HG02840 (cell line): Measurements from ENCODE around the gene RTBDN.
"Not testable (repeated sequence)": the region's sequence is repeated elsewhere in the genome, so short reads cannot be mapped to it uniquely, and the experiment has no call there.

Experiments
- ATAC-seq: cut with Tn5 transposase; IDR thresholded peaks from one replicate; pipeline ENCODE4 v1.9.1; 2021; ENCODE audit warnings: mild to moderate bottlenecking, moderate library complexity, moderate number of reproducible peaks; ENCODE audit not compliant: unreplicated experiment, low FRiP score

Gene RTBDN

DNA sequence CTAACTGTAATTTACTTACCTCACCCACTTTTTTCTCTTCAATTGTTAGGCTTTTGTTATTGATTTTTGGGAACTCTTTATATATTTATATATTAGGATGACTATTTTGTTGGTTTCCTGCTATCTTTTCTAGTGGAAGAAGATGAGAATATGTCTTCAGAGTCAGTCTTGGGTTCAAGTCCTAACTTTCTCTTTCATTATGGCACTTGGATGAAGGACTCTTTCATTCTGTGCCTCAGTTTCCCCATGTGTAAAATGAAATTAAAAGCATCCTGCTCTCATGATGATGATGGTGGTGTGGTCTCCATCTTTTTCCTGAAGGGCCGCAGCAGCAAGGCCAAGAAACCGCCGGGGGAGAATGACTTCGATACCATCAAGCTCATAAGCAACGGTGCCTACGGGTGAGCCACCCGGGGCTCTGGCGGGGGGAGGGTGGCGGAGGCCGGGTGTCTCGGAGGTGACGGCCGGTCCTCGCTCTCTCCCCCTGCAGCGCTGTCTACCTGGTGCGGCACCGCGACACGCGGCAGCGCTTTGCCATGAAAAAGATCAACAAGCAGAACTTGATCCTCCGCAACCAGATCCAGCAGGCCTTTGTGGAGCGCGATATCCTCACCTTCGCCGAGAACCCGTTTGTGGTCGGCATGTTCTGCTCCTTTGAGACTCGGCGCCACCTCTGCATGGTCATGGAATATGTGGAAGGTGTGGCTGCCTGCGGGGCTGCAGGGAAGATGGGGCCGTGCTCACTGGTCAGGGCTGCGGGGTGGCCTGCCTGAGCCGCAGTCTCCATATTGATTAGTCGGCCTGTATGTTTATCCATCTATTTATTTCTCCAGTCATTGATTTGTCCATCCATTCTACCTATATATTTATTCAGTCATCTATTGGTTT lies 23.9 kb upstream of the RTBDN start:
- ATAC-seq, result no peak

GRCh38 chr19:12856653-12857052 lies 22.3 kb upstream of the RTBDN start:
- ATAC-seq, result no peak

DNA sequence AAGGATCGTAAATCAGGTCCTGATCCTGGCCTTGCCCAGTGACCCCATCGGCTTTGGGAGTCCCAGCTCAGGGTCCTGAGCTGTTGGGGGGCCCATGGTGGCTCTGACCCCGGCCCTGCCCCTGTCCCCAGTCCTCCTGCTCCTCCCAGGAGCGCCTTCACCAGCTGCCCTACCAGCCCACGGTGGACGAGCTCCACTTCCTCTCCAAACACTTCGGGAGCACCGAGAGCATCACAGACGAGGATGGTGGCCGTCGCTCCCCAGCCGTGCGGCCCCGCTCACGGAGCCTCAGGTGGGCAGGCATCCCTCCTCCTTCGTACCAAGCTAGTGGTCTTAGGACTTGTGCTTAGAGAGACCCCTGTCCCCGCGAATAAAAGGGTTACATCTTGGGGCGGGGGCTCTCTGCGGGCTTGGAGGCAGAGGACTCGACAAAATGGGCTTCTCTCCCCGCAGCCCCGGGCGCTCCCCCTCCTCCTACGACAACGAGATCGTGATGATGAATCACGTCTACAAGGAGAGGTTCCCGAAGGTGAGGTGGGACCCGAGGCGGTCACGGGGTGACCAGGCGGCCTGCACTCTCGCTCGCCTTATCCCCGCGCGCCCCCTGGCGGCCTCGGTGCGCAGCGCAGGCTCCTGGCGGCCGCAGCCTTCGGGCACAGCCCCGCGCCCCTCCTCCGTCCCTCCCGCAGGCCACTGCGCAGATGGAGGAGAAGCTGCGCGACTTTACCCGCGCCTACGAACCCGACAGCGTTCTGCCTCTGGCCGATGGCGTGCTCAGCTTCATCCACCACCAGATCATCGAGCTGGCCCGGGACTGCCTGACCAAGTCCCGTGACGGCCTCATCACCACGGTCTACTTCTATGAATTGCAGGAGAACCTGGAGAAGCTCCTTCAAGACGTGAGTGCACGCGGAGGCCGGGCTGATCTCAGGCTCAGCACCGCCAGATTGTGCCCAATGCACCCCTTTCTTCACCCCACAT lies 13.1 kb upstream of the RTBDN start:
- ATAC-seq, result no peak

DNA sequence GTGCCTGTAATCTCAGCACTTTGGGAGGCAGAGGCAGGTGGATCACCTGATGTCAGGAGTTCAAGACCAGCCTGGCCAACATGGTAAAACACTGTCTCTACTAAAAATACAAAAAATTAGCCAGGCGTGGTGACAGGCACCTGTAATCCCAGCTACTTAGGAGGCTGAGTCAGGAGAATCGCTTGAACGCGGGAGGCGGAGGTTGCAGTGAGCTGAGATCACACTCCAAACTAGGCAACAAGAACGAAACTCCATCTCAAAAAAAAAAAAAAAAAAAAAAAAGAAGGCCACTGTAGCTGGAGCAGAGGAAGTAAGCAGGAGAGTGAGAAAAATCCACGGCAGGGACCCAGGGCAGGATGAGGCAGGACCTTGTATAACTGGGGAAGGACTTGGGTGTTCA lies 12.2 kb upstream of the RTBDN start:
- ATAC-seq, result not testable (repeated sequence)

- ATAC-seq, result no peak
Measured at GRCh38 chr19:12843999-12844732, 9.8 kb upstream of the RTBDN start.

GRCh38 chr19:12843328-12843727 lies 8.9 kb upstream of the RTBDN start:
- no peak for ATAC-seq

DNA sequence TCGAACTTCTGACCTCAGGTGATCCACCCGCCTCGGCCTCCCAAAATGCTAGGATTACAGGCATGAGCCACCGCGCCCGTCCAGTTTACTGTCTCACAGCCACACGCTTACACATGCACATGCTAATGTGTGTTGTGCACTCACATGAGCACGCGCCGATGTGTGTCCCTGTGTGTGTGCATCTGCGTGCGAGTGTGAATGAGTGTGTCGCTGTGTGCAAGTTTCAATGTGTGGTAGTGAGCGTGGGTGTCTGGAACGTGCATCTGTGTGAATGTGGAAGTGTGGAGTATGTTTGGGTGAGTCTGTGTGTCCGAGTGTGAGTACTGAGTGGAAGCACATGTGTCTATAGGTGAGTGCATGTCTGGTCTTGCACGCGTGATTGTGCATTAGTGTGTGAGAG lies 8.1 kb upstream of the RTBDN start:
- no peak for ATAC-seq

DNA sequence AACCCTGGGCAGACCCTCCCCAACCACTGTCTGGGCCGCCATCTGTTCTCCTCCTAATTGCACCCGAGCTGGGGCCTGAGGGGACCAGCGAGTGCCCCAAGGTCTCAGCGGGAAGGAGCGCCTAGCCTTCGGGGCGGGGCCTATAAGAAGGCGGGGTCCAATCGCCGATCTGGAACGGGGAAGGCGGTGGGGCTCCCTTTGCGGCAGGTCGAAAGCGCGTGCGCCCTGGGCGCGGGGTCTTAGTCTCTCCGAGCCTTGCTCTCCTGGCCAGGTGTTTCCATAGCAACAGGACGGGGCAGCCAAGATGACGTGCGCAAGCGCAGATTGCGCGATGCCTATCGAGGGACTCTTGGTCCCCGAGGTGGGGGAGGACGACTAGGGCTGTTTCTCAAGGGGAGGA lies 6.7 kb upstream of the RTBDN start:
- no peak for ATAC-seq

DNA sequence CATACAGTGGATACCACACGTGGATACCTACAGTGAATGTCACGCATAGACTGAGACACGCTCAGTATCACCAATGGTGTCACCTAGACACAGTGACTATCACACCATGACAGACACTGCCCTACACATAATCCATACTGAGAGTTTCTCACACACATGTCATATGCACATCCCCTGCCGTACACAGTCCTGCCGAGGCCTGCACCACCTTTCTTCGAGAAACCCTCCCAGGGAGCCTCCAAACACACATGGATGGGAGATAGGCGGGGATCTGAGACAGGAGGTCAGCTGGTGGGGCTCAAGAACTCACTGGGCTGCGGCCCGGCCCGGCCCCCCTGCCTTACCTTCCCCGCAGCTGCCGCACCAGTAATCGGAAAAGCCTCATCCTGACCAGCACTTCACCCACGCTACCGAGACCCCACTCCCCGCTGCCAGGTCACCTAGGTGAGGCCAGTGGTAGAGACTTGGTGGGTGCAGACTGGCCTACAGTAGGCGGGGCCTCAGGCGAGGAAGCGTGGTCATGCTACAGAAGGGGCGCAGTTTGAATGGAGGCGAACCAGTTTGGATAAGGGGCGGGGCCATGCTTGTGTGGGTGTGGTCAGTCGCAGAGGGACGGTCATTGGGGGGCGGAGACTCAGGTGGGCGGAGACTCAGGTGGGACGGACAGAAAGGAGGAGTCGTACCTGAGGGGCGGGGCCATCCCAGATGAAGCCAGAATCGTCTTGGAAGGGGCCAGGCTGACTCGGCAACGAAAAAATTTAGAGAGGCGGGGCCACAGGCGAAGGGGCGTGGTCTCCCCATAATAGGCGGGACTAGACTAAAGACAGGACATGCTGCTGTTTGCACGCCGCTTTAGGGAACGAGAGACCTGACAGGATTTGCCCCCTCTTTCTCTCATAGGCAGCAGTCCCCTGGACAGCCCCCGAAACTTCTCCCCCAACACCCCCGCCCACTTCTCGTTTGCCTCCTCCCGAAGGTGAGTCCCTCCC lies 6.0 kb upstream of the RTBDN start:
- ATAC-seq, result no peak

DNA sequence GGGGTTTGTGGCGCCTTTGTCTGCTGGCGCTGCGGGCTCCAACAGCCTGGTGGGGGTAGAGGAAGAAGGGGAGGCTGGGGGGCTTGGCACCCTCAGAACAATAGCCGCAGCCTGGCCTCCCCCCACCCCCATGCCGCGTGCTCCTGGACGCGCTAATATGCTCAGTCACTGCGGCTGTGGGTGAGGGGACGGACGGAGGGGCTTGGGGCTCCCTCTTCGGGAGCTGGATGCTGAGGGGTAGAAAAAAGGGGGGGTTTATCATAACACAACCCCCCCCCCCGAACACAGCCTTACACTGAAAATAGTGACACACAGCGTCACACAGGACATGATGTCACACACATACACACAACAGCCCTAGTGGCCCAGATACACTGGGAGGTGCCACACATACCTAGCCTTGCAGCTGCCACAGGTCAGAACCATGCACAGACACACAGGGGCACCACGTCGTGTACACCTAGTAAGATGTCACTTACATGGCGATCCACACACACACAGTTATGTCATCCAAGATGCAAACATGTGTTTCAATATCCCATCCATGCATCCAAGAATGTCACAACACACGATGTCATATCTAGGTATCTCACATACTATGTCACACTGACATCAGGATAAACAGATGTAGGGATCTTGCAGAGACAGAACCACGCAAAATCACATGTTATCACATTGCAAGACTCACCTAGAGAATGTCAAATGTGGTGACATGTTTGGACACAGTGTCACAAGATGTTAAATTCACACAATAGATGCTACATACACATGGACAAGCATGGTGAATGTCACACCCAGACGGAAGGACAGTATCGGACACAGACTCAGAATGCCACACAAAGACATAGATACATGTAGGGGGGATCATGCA lies 4.7 kb upstream of the RTBDN start:
- ATAC-seq, result no peak

DNA sequence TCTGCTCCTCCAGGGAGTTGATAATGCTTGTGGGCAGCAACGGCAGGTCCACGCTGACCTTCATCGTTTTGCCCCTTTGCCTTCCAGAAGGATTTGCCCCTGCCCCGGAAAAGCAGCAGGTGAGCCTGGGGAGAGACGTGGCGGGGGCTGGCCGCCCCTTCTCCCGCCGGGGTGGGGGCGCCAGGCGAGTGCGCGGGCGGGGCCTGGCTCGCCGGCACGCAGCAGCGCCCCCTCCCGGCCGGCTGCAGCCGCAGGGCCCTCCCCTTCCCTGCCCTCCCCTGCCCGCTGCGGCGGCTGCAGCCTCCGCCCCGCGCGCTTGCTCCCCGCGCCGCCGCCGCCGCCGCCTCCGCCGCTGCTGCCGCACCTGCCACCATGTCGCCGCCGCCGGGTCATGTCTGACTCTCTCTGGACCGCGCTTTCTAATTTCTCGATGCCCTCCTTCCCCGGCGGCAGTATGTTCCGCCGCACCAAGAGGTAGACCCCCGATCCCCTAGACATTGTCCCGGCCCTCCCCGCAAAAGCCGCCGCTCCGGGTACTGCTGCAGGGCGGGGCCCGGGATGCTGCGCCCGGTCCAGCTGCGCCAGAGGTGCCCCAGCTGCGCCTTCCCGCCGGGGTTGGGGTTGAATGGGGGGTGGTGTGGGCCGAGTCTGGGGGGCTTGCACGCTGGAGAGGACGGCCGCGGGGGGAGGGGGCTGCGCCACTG lies 4.0 kb upstream of the RTBDN start, which contains the start of gene MAST1:
TSS of gene MAST1 (plus strand) at position 334 of the 704 bp plus-strand sequence. CDS start at position 392, 58 bp downstream.
- ATAC-seq, result no peak

DNA sequence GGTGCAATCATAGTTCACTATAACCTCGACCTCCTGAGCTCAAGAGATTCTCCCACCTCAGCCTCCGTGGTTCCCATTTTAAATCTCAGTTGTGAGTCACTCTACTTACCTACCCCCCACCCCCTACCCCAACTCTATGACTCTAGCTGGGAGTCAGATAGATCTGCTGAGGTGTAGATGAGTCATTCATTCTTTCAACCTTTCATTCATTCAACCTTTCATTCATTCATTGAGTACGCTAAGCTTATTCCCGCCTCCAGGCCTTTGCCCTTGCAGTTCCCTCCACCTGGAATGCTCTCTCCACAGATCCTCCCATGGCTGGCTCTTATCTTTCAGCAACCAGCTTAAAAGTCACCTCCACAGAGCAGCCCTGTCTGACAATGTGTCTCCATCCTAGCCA lies 2.8 kb upstream of the RTBDN start:
- no peak for ATAC-seq

DNA sequence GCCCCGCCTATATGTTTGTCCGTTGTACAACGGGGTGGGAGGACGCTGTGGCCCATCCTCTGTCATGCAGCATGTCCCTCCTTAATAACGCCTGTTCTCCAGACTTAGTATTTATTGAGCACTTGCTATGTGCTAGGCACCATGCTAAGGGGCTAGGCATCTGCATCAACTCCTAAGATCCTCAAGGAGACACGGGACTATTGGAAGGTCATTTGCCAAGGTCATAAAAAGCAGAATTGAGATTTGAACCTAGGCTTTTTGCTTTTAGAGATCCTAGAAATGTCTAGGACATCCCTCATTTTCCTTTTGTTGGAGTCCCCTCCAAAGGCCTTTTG lies 2.1 kb upstream of the RTBDN start:
- ATAC-seq, result no peak

DNA sequence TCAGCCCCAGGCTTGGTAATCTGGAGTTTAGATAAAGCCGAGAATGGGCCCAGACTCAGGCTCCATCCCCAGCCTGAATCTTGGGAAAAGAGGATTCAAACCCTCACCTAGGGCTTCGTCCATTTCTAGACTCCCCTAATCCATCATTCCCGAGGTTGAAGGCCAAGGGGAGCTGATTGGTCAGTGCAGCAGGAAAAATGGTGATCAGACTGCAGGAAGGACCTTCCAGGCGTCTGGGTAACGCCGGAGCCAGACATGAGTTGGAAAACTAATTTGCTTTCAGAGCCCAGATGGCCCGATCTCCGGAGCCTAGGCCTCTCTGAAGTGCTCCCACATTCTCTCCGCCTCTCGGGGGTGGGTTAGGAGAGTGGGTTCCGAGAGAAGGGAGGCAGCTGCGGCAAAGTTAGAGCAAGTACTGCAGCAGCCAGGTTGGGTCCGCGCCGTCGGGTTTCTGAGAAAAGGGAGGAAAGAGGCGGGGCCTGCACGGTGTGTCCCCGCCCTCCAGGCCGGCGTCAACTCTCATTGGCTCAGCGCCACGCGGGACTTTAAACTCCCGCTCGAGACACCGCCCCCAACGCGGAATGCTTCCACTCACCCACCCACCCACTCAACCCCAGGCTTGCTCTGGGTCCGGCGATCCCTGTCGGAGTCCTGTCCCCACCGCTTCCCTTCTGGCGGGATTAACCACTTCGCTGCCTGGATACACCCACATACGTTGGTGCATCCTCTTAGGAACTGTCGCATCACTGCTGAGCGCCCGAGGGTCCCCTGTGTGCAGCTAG lies 788 bp upstream of the RTBDN start:
- no peak for ATAC-seq

DNA sequence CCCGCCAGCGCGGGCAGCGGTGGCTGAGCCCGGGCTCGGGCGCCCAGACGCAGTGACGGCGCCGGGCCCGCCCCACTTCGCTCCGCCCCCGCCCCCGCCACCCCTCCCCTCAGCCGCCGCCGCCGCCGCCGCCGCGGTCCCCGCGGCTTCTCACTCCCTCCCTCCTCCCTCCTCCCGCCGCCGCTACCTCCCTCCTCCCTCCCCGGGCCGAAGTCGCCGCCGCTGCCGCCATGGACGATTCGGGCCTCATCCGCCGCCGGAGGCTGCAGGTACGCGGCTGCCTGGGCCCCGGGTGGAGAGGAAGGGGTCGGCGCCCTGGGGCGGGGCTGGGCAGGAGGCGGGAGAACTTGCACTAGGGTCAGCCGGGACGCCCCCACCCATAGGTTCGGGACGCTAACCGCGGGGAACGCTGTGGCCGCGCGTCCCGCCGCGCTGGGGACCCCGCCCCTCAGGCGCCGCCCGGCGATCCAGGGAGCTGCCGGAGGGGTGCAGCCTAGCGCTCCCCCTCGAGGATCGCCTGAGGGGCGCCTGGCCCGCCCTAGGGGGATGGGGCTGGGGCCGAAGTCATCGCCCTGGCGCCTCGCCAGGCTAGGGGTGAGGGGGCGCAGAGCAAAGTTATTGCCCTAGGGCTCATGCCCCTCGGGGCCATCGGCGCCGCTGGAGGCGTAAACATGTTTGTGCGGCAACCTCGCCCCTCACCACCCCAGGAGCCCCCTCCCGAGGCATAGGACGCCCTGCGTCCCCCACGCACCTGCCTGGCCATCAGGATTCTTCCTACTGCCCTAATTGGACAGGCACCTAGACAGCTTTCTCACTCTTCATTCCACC lies 427 bp downstream of the RTBDN start:
- no peak for ATAC-seq

DNA sequence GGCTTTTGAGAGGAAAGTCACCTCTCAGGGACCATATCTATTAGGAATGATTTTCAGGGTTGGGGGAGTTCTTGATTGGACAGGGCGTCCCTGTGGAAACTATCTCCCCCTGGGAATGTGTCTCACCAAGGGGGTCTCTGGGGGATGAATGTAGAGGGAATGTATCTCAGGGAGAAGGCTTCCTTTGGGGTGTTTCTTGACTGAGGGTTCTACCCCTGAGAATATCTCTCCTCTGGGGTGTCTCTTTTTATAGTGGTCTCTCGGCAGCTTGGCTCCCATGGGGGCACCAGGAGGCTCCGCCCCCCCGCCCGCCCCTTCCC lies 1.0 kb downstream of the RTBDN start:
- no peak for ATAC-seq
